AG20443 (cell line): ENCODE measurements around the gene MYO6.

ENCODE experiments used
- DNase-seq: peaks from one replicate; pipeline ENCODE4 v3.0.0; 2012; ENCODE audit warnings: low spot score, mixed read lengths

MYO6 gene

DNA sequence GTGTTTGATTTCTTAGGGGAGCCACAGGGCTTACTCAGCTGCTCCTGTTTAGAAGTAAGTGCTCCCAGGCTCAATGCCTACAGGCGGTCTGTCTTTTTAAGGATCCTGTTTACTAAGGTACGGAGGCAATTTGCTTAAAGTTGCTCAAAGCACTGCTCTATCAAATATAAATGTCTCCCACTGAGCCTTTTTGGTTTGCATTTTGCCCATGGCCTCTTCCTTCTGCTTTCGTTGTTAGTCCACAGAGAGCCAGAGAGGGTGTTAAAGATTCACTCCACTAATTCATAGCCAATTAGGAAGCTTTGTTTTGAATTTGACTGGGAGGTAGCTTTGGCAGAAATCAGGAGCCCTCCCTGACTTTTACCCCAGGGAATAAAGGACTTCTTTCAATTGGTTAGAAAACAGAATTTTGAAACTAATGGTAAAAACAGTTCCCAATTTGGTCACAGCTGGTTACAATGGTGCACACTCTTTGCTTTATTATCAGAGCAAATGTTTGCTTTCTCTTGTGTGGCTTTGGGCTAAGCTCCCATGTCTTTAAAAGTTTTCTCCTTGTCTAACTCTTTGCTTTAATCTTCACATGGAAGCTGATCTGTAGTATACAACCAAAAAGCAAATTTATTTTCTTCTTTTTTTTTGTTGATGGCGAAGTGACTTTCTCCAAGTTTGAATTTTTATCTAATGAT lies 197.2 kb downstream of the MYO6 start:
- DNase-seq, result no peak

DNA sequence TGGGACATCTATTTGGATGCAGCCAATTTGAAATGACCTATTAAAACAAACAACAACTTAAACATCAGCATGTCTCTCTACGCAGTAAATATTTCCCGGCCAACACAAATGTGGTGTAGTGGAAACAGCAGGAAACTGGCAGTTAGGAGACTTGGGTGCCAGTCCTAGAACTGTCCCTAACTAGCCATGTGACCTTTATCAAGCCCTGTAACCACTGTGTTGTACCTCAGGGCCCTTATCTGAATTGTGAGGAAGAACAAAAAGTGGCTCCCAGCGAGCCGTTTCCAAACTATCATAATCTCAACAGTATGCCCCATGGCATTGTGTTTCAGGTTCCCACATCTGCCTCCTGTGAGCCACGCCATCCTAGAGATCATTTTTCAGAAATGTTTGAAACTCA lies 198.9 kb downstream of the MYO6 start:
- no peak for DNase-seq

DNA sequence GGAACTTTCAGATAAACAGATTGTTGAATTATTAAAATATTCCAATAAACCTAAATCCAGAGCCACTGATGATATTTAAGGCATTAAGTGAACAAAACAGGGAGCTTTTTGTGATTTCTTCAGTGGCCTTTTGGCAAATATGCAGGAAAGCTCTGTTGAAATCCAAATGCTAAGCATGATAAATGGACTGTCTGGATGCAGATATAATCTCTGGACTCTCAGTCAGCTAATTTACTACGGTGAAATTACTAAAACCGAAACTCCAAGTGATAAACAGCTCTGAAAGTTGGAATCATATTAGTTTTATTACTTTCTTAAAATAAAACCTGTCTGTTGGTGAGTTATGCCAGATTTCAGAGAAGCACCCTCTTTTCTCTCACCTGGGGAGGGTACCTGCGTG lies 203.1 kb downstream of the MYO6 start:
- no peak for DNase-seq

DNA sequence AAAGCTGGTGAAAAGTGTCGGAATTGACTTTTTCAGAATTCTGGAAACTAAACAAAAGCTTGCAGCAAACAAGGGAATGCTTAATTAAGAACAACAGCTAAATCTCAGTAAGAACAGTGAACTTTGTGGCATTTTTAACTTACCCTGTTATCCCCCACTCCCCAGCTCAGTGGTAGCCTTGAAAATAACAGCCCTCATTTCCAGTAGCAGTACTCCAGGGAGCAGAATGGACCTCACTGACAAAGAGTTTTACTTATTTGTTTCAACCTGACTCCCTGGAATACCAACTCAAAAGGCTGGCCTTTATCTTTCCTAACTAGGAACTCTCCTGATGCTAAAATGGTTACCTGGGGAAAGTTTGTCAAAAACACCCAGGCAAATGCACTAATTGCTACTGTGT lies 214.5 kb downstream of the MYO6 start:
- DNase-seq, result no peak

DNA sequence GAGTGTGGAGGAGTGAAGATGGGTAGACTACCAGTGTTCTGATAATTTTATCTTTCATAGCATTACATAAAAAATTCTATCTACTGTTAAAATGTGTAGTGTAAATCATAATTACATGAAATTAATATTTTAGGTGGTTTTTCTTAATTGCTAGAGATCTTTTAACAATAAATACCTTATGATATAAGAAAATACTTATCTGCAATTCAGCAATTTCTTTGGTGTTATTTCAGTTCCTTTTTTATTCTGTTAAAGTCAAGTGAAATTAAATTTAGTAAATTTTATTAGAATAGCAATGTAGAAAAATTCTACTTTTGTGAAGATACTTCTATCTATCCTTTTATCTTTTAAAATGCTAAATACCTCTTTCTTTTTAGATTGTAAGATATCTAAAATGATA lies 219.1 kb downstream of the MYO6 start:
- DNase-seq, result no peak
